ENCODE data around the gene ABCB8.

GRCh38 chr7:151059367-151060112, 31.3 kb downstream of the ABCB8 start, which contains the start of gene SLC4A2:
- TF ChIP-seq CTCF (conservative IDR thresholded peaks at IDR 0.05; ENCODE audit: low read length) (peak; percentile 51), EZH2phosphoT487 (IDR thresholded peaks at IDR 0.05; ENCODE audit: borderline replicate concordance) (no peak)
